IPS DF 19.7 (cell line): ENCODE data around the gene PIGH.
"Not testable (repeated sequence)": the region's sequence is repeated elsewhere in the genome, so short reads cannot be mapped to it uniquely, and the experiment has no call there.

ENCODE experiments used
- DNase-seq: peaks from one replicate; pipeline ENCODE4 v3.0.0-alpha.2; 2013; ENCODE audit warnings: low read depth, low spot score

PIGH gene

DNA sequence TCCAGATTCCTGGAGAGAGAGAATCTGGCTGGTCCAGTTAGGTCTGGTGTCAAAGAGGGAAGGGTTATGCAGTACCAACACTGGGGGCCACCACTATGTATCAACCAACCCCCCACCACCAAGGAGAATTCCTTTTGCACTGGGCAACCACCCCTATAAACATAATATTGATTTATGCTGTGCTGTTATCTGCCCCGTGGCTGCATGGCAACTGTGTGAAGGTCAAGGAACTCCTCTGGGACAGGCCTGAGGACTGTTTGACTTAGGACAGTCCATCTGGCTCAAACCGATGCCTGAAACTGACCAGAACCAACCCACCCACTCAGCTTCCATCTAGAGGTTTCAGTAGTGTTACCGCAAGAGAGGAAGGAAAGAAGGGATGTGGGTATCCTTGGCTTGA is 46.5 kb downstream of the PIGH start:
- DNase-seq, result no peak

DNA sequence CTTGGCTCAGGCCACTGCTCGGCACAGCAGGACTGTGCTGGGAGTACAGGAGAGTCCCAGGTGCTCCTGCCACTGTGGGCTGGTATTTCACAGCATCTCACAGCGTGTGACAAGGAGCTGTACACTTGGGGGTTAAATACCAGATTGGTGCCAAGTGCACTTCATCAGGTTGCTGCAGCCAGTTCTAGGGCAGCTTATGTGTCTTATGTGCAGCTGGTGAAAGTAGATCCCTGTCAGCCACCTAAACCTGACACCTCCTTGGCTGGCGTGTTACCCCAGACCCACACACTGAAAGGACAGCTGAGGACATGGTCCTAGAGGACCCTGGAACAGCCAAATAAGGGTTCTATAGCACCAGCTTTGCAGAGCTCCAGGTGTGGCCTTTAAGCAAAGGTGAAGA is 48.1 kb downstream of the PIGH start:
- DNase-seq, result no peak

DNA sequence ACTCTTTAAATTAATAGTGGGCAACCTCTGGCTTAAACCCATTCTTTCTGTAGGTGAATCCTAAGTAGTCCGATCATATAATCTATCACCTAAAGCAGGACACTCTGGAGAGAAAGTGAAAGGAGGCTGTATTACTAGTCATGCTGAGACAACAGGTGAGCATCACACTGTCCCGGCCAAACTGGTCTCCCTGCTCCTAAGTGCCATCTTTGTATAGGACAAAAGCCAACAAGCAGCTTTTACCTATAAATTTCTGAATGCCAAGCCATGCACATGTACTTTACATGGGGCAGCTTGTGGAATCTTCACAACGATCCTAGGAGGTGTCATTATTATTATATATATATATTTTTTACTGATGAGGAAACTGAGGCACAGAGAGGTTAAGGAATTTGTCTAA is 48.9 kb downstream of the PIGH start:
- no peak for DNase-seq

DNA sequence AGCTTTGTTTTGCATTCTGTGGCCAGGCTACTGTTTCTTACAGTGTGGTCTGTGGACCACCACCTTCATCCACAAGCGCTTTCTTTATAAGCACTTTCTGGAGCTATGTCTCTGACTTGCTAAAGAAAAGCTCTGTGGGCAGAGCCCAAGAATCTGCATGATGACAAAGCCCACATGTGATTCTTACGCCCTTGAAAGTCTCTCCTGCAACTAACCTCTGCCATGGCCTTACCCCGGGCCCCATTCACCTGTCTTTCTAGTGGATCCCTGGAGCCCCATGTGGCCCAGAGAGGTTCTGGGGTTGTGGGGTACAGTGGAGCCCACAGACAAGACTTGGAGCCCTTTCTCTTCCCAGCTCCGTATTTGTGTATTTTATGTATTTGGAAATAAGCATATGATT is 50.3 kb downstream of the PIGH start:
- DNase-seq, result no peak

DNA sequence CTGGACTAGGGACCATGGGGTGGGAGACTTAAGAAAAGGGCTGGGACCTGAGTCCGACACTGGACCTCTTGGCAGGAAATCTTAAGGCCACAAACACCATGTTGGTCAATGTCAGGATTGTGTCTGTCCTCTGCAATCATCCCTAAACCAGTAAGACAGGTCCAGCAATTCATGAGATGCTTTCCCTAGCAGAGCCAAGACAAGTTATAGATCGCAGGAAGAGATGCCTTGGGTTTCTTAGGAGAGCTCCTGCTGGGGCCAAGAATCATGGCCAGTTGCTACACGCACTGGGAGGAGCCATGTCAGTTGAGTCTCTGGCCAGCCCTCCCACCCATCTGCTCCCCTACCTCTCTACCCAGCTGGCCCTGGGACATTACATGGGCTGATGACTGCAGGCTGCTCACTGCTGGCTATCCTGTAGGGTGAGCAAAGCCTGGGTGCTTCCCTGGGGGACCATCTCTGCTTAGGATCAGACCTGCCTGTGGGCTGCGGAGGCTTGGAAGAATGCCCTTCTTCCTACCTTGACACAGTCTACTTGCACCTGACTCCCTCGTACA is 52.8 kb downstream of the PIGH start:
- no peak for DNase-seq

DNA sequence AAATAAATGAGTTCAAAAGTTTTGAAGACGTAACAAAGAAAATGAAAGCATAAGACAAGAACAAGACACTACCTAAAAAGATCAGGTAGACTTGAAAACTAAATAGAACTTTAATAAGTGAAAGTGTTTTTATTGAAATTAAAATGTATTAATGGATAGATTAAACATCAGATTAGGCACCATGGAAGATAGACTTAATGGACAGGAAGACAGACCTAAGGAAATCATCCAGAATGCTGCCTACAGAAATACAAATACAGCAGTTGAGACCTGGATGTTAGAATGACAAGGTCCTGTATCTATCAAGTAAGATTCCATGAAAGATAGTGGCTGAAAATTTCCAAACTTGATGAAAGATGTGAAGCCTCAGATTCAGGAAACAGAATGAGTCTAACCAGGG is 55.5 kb downstream of the PIGH start:
- DNase-seq, result no peak

DNA sequence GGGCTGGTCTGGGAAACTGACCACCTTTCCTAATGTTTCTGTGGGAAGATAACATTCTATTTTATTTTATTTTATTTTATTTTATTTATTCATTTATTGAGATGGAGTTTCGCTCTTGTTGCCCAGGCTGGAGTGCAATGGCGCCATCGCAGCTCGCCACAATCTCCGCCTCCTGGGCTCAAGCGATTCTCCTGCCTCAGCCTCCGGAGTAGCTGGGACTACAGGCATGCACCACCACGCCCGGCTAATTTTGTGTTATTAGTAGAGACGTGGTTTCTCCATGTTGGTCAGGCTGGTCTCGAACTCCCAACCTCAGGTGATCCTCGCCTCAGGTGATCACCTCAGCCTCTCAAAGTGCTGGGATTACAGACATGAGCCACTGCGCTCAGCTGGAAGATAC is 57.4 kb downstream of the PIGH start:
- not testable (repeated sequence) for DNase-seq

DNA sequence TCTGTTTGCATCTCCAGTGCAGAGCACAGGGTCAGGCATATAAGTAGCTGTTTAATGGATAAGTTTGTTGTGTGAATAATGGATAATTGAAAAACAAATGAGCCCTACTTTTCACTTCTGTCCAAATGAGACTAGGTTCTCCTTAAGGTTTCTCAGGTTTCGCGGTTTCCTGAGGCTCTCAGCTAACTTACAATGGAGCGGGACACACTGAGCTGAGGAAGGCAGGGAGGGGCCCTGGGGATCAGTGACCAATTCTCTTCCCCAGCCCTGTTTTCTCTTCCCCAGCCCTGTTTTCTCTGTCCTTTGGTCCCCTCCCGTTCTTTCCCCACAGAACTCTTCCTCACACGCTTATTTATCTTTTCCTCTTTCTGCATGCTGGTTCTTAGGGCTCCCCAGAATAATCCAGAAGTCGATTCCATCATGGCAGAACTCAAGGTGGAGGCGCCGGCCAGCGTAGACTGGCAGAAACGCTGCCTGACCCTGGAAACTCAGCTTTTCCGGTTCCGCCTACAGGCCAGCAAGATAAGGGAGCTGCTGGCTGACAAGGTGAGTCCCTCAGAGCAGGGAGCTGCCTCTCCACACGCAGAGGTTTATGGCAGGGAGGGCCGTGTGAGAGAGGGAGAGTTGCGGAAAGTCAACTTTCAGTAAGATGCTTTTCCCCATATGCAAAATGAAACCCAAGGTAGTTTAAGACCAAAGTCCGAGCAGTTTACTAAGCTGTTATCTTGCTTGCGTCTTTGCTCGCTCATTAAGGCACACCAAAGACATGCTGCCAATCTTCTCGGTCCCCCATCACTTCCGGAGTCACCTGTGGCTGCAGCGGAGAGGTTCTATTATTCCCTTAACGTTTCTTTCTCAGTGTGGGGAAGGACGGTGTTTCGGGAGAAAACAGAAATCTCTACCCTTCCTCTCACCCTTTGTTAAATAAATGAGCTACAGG is 58.4 kb downstream of the PIGH start:
- DNase-seq, result no peak
